ENCODE results near the gene ZNF580. TPM values are rescaled to one million over a fixed set of nuclear protein-coding genes. Genes with fewer than 3 reads are reported as not detected.

The ZNF580 gene
- total and polyA plus RNA-seq, 2 of the 13 experiments (the other 11 are each of a cell fraction or from before 2014, with no cell fraction given), result 4.4 to 6.0 TPM

- TF ChIP-seq ZNF18 (CRISPR knock-in tag; IDR thresholded peaks at IDR 0.05; ENCODE audit: insufficient replicate concordance) (no peak), AKNA (CRISPR knock-in tag; IDR thresholded peaks at IDR 0.05; ENCODE audit: borderline replicate concordance) (no peak), TCF7L2 (IDR thresholded peaks at IDR 0.05; ENCODE audit: low read depth, low read length) (no peak), SRSF1 (optimal IDR thresholded peaks at IDR 0.05; ENCODE audit: low read depth, low read length) (no peak), ZNF768 (CRISPR knock-in tag; IDR thresholded peaks at IDR 0.05) (peak; percentile 23), MED1 (CRISPR knock-in tag; IDR thresholded peaks at IDR 0.05) (peak; percentile 57), ZFP41 (CRISPR knock-in tag; IDR thresholded peaks at IDR 0.05; ENCODE audit: borderline replicate concordance) (no peak), NFE2 (CRISPR knock-in tag; IDR thresholded peaks at IDR 0.05) (no peak), SATB2 (CRISPR knock-in tag; IDR thresholded peaks at IDR 0.05) (no peak), KDM3A (CRISPR knock-in tag; IDR thresholded peaks at IDR 0.05; ENCODE audit: low read depth) (0 out of 2 replicates have a peak, but pooled peaks have one; percentile 44), FOXP4 (CRISPR knock-in tag; IDR thresholded peaks at IDR 0.05) (peak; percentile 24; the same call in 1 of the 2 replicates), HINFP (CRISPR knock-in tag; IDR thresholded peaks at IDR 0.05; ENCODE audit: low read depth) (0 out of 2 replicates have a peak, but pooled peaks have one; percentile 20)
These were observed 13.0 kb downstream of the ZNF580 start (continued) for GRCh38 chr19:55653651-55654322.
